Measurements from ENCODE around the gene SNX13. TPM values are rescaled to one million over a fixed set of nuclear protein-coding genes. Genes with fewer than 3 reads are reported as not detected.

SNX13 gene
- polyA plus RNA-seq, 1 of the 3 experiments (the other 2 are of a cell fraction): 13.0 TPM

DNA sequence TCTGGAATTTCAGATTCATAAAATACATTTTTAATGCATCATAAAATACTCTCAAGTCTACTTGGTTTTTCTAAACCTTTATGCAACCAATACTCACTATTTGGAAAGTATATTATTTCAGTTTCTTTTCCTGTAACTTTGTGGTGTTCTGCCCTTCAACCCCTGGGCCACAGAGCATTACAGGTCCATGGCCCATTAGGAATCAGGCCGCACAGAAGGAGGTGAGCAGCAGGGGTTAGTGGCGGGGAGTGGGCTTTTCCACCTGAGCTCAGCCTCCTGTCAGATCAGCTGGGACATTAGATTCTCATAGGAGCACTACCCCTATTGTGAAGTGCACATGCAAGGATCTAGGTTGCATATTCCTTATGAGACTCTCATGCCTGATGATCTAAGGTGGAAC, 9.7 kb downstream of the SNX13 start:
- Histone ChIP-seq H3K79me2 (ENCODE audit: insufficient read depth) (peaks cover 84% of the 10 kb centered on the region), H3K9me3 (no peaks in the 10 kb centered on the region), H3K27ac (ENCODE audit: low read depth in 2 of 2, low read length in 1 of 2) (no peak overlapping the region), H3K4me2 (no peak overlapping the region), H3K36me3 (replicated peaks in 1 of 2; ENCODE audit: control insufficient read depth in 1 of 2, insufficient read depth in 2 of 2, low read length in 1 of 2) (peaks cover 0 to 5% of the 10 kb centered on the region in 2 experiments), H3K4me1 (ENCODE audit: control insufficient read depth in 1 of 2, insufficient read depth in 2 of 2, low read depth in 1 of 2, low read length in 1 of 2) (peaks cover 0 to 2% of the 10 kb centered on the region in 2 experiments; a peak in 1 of 4 replicates), H3K9me2 (no peaks in the 10 kb centered on the region), H3F3A (replicated peaks; ENCODE audit: insufficient read depth) (no peaks in the 10 kb centered on the region), H3K27me3 (ENCODE audit: insufficient read depth) (no peaks in the 10 kb centered on the region), H4K20me1 (ENCODE audit: insufficient read depth) (peaks cover 42% of the 10 kb centered on the region), H2AFZ (ENCODE audit: low read depth) (no peak overlapping the region), H3K9ac (no peak overlapping the region), H3K4me3 (ENCODE audit: low read depth in 2 of 2, low read length in 1 of 2) (no peak overlapping the region)
- no peak for DNase-seq
- POLR2A ChIA-PET: no interaction called here
- 100% methylated on average over 2 of the region's 2 CpGs for WGBS (ENCODE audit: low lambda C conversion rate)
- CTCF ChIA-PET: interaction anchor here (1.3 to 1.5 kb wide), 2 partner anchors 18 to 28 kb away, joined by 3 read pairs; no protein-coding TSS in a partner anchor
- TF ChIP-seq USF1 (IDR thresholded peaks at IDR 0.05; ENCODE audit: borderline replicate concordance, low read depth) (no peak), POLR2AphosphoS5 (IDR thresholded peaks at IDR 0.05; ENCODE audit: low read depth, low read length) (no peak), CHD2 (IDR thresholded peaks at IDR 0.05; ENCODE audit: low read length, partially characterized antibody) (no peak), PBX3 (IDR thresholded peaks at IDR 0.05) (no peak), GATA2 (CRISPR knock-in tag; IDR thresholded peaks at IDR 0.05) (no peak), TAF1 (IDR thresholded peaks at IDR 0.05; ENCODE audit: borderline replicate concordance, low read depth, low read length) (no peak), RCOR1 (IDR thresholded peaks at IDR 0.05; ENCODE audit: low read length) (no peak), RFX5 (IDR thresholded peaks at IDR 0.05; ENCODE audit: low read length) (no peak)
- TF ChIP-seq, protein P1, sequence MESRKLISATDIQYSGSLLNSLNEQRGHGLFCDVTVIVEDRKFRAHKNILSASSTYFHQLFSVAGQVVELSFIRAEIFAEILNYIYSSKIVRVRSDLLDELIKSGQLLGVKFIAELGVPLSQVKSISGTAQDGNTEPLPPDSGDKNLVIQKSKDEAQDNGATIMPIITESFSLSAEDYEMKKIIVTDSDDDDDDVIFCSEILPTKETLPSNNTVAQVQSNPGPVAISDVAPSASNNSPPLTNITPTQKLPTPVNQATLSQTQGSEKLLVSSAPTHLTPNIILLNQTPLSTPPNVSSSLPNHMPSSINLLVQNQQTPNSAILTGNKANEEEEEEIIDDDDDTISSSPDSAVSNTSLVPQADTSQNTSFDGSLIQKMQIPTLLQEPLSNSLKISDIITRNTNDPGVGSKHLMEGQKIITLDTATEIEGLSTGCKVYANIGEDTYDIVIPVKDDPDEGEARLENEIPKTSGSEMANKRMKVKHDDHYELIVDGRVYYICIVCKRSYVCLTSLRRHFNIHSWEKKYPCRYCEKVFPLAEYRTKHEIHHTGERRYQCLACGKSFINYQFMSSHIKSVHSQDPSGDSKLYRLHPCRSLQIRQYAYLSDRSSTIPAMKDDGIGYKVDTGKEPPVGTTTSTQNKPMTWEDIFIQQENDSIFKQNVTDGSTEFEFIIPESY (IDR thresholded peaks at IDR 0.05; ENCODE audit: borderline replicate concordance, low read depth): no peak

- ChIA-PET CTCF (interaction anchor here (1.3 kb wide), 1 partner anchor 29 kb away, joined by 3 read pairs; no protein-coding TSS in a partner anchor), POLR2A (no interaction called here)
- Histone ChIP-seq H3K4me1 (ENCODE audit: control insufficient read depth in 1 of 2, insufficient read depth in 2 of 2, low read depth in 1 of 2, low read length in 1 of 2) (peaks cover 0 to 2% of the 10 kb centered on the region in 2 experiments; a peak in 1 of 4 replicates), H3K9me3 (no peaks in the 10 kb centered on the region), H3K27me3 (ENCODE audit: insufficient read depth) (no peaks in the 10 kb centered on the region), H3K27ac (ENCODE audit: low read depth in 2 of 2, low read length in 1 of 2) (no peak overlapping the region), H2AFZ (ENCODE audit: low read depth) (no peak overlapping the region), H3K9me2 (no peaks in the 10 kb centered on the region), H3K9ac (no peak overlapping the region), H3K36me3 (replicated peaks in 1 of 2; ENCODE audit: control insufficient read depth in 1 of 2, insufficient read depth in 2 of 2, low read length in 1 of 2) (peaks cover 0 to 4% of the 10 kb centered on the region in 2 experiments), H3K4me3 (ENCODE audit: low read depth in 2 of 2, low read length in 1 of 2) (no peak overlapping the region), H4K20me1 (ENCODE audit: insufficient read depth) (peaks cover 49% of the 10 kb centered on the region), H3K4me2 (no peak overlapping the region), H3F3A (replicated peaks; ENCODE audit: insufficient read depth) (no peaks in the 10 kb centered on the region), H3K79me2 (ENCODE audit: insufficient read depth) (peaks cover 85% of the 10 kb centered on the region)
- no peak for TF ChIP-seq FOXJ3 (CRISPR knock-in tag; IDR thresholded peaks at IDR 0.05)
- TF ChIP-seq FOXM1 (IDR thresholded peaks at IDR 0.05; ENCODE audit: low read depth): no peak
- no peak for TF ChIP-seq FOSL2 (IDR thresholded peaks at IDR 0.05; ENCODE audit: borderline replicate concordance, low read depth)
- no peak for TF ChIP-seq ELF1 (IDR thresholded peaks at IDR 0.05)
- TF ChIP-seq IRF3 (IDR thresholded peaks at IDR 0.05; ENCODE audit: low read depth, low read length): no peak
- TF ChIP-seq POLR2AphosphoS5 (IDR thresholded peaks at IDR 0.05; ENCODE audit: low read depth, low read length): no peak
- TF ChIP-seq SMC3 (IDR thresholded peaks at IDR 0.05; ENCODE audit: low read depth, low read length): no peak
- TF ChIP-seq PBX3 (IDR thresholded peaks at IDR 0.05): no peak
- TF ChIP-seq RFX5 (IDR thresholded peaks at IDR 0.05; ENCODE audit: low read length): no peak
- TF ChIP-seq GABPA (IDR thresholded peaks at IDR 0.05; ENCODE audit: low read depth): no peak
- TF ChIP-seq NRF1 (IDR thresholded peaks at IDR 0.05; ENCODE audit: low read depth, low read length): no peak
- no peak for TF ChIP-seq MEF2A (IDR thresholded peaks at IDR 0.05; ENCODE audit: borderline replicate concordance, low read depth)
- DNase-seq: no peak
- 94% methylated on average over 5 of the region's 5 CpGs for WGBS (ENCODE audit: low lambda C conversion rate)
Measured at GRCh38 chr7:17929647-17930395, 10.5 kb downstream of the SNX13 start.
